T-helper 2 cell treated with Interferon-gamma antibody and Interleukin-4, amounts not matched to agents 5 μg/mL and 100 μg/mL, for 36 hours (primary cell): ENCODE results near the gene SH3PXD2A.

Experiments
- DNase-seq: peaks from one replicate; pipeline ENCODE4 v3.0.0; 2021; ENCODE audit warnings: low spot score
- H3K27ac Mint-ChIP-seq: one replicate; pipeline ENCODE4 v1.8.0; 2021; ENCODE audit warnings: mild to moderate bottlenecking, mixed read lengths
- H3K27me3 Mint-ChIP-seq: one replicate; pipeline ENCODE4 v1.8.0; 2021; ENCODE audit warnings: low read depth, mixed read lengths
- H3K36me3 Mint-ChIP-seq: one replicate; pipeline ENCODE4 v1.8.0; 2021; ENCODE audit warnings: low read depth, mixed read lengths
- H3K4me1 Mint-ChIP-seq: one replicate; pipeline ENCODE4 v1.8.0; 2021; ENCODE audit warnings: low read depth, mixed read lengths
- H3K4me3 Mint-ChIP-seq: one replicate; pipeline ENCODE4 v1.8.0; 2022; ENCODE audit warnings: mild to moderate bottlenecking, moderate library complexity, mixed read lengths
- H3K9me3 Mint-ChIP-seq: one replicate; pipeline ENCODE4 v1.8.0; 2021; ENCODE audit warnings: mixed read lengths

SH3PXD2A gene

DNA sequence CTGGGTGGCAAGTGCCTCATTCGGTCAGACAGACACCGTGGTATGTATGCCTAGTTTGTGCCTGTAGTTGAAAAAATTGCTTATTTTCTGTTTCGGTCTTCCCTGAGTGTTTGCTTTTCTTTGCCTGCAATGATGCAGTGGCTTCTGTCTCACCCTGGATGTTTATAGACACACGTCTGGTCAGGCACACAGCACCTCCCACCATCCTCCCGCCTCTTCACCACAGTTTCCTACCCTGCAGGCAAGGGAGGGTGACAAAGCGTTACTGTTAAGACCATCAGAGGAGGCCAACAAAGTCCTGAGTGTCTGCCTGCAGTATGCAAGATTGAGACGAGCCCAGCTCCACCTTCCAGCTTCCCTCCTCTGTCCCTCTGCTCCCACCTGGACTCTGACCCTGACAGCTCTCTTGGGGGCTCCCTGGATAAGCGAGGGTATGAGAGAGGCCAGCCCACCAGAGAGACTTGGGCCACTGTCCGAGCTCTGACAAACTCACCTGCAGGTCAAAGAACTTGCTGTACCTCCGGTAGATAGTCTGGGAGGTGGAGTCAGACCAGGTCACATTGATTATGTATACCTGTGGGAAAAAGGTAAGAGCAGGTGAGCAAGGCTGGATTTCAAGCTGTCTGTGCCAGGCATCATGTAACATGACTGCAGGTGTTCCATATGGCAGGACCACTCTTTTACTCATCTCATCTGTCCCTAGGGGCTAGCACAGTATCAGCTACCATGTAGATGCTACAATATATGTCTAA is 54.4 kb downstream of the SH3PXD2A start:
- Mint-ChIP-seq H3K36me3 (peaks cover 3% of the 10 kb centered on the region), H3K4me1 (peaks cover 38% of the 10 kb centered on the region), H3K4me3 (peak overlapping the region; percentile 60), H3K27me3 (peaks cover 13% of the 10 kb centered on the region), H3K9me3 (no peaks in the 10 kb centered on the region), H3K27ac (peak overlapping the region; percentile 76)
- DNase-seq, result peak; percentile 65

- Mint-ChIP-seq H3K27me3 (peaks cover 12% of the 10 kb centered on the region), H3K9me3 (no peaks in the 10 kb centered on the region), H3K4me3 (peak overlapping the region; percentile 60), H3K36me3 (peaks cover 3% of the 10 kb centered on the region), H3K4me1 (peaks cover 38% of the 10 kb centered on the region), H3K27ac (peak overlapping the region; percentile 76)
- no peak for DNase-seq
Observed at GRCh38 chr10:103800089-103800488, 55.3 kb downstream of the SH3PXD2A start.

DNA sequence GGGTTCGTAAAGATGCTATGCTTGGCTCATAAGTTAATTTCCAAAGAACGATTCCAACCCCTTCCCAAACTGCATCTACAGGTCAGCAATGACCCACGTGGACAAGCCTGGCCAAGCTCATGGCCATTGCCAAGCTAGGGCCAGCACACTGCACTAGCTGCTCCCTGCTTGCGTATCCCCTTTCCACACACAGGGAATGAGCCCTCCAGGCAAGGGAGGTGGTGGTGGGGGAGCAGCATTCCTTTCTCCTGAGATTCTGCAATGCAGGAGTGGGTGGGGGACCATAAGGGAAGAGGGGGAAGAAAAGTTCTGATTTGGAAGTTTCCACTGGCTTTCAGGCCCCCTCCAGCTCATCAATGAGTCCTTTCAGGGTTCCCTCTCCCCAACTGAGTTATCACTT is 56.0 kb downstream of the SH3PXD2A start:
- peak overlapping the region; percentile 42 for H3K27ac Mint-ChIP-seq
- peaks cover 12% of the 10 kb centered on the region for H3K27me3 Mint-ChIP-seq
- H3K9me3 Mint-ChIP-seq, result no peaks in the 10 kb centered on the region
- H3K36me3 Mint-ChIP-seq, result peaks cover 3% of the 10 kb centered on the region
- no peak for DNase-seq
- H3K4me3 Mint-ChIP-seq, result peak overlapping the region; percentile 8
- H3K4me1 Mint-ChIP-seq, result peaks cover 36% of the 10 kb centered on the region

DNA sequence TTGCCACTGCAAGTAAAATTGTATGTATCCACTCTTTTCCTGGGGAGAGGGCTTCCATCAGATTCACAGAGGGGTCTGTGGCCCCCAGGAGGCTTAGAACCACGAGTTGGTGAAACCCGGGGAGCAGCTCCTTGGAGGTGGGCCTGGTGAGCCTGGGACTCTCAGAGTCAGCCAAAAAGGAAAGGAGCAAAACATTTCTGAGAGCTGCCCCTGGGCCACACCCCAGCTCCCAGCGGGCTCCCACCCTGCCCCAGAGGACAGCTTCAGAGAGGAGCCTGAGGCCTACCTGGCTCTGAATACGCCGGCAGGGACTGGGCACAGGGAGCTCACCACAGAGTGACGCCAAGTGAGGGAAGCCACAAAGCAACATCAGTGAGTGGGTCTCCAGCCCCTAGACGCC is 56.9 kb downstream of the SH3PXD2A start:
- peaks cover 3% of the 10 kb centered on the region for H3K36me3 Mint-ChIP-seq
- H3K27me3 Mint-ChIP-seq, result peaks cover 11% of the 10 kb centered on the region
- H3K9me3 Mint-ChIP-seq, result no peaks in the 10 kb centered on the region
- no peak overlapping the region for H3K27ac Mint-ChIP-seq
- H3K4me1 Mint-ChIP-seq, result peaks cover 31% of the 10 kb centered on the region
- no peak for DNase-seq
- no peak overlapping the region for H3K4me3 Mint-ChIP-seq

GRCh38 chr10:103797857-103798256 is 57.5 kb downstream of the SH3PXD2A start:
- no peak for DNase-seq
- H3K9me3 Mint-ChIP-seq, result no peaks in the 10 kb centered on the region
- H3K27me3 Mint-ChIP-seq, result peaks cover 12% of the 10 kb centered on the region
- peaks cover 3% of the 10 kb centered on the region for H3K36me3 Mint-ChIP-seq
- peaks cover 26% of the 10 kb centered on the region for H3K4me1 Mint-ChIP-seq
- H3K27ac Mint-ChIP-seq, result no peak overlapping the region
- H3K4me3 Mint-ChIP-seq, result no peak overlapping the region

DNA sequence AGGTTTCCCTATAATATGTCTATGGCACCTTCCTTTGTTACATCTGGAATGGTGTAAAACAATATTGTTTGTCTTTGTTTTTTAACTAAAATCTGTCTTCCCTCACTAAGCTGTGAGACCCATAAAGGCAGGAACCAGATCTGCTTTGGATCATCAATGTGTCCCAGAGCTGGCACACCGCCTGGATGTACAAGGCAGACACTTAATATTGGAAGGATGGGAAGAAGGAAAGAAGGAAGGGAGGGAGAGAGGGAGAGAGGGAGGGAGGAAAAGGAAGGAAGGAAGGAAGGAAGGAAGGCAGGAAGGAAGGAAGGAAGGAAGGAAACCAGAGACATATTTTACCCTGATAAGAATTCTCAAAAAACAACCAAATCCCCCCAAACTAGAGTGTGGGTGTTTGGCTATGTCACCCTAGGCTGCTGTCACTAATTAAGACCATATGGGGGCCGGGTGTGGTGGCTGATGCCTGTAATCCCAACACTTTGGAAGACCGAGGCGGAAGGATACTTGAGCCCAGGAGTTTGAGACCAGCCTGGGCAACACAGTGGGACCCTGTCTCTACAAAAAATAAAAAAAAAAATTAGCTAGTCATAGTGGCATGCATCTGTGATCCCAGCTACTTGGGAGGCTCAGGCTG is 59.6 kb downstream of the SH3PXD2A start:
- no peaks in the 10 kb centered on the region for H3K9me3 Mint-ChIP-seq
- H3K27ac Mint-ChIP-seq, result no peak overlapping the region
- peaks cover 14% of the 10 kb centered on the region for H3K4me1 Mint-ChIP-seq
- peaks cover 9% of the 10 kb centered on the region for H3K27me3 Mint-ChIP-seq
- peaks cover under 1% of the 10 kb centered on the region for H3K36me3 Mint-ChIP-seq
- no peak overlapping the region for H3K4me3 Mint-ChIP-seq
- no peak for DNase-seq

GRCh38 chr10:103794996-103795395 is 60.4 kb downstream of the SH3PXD2A start:
- DNase-seq, result no peak
- H3K27ac Mint-ChIP-seq, result no peak overlapping the region
- H3K27me3 Mint-ChIP-seq, result peaks cover 9% of the 10 kb centered on the region
- peaks cover 6% of the 10 kb centered on the region for H3K4me1 Mint-ChIP-seq
- H3K9me3 Mint-ChIP-seq, result no peaks in the 10 kb centered on the region
- H3K4me3 Mint-ChIP-seq, result no peak overlapping the region
- H3K36me3 Mint-ChIP-seq, result no peaks in the 10 kb centered on the region

DNA sequence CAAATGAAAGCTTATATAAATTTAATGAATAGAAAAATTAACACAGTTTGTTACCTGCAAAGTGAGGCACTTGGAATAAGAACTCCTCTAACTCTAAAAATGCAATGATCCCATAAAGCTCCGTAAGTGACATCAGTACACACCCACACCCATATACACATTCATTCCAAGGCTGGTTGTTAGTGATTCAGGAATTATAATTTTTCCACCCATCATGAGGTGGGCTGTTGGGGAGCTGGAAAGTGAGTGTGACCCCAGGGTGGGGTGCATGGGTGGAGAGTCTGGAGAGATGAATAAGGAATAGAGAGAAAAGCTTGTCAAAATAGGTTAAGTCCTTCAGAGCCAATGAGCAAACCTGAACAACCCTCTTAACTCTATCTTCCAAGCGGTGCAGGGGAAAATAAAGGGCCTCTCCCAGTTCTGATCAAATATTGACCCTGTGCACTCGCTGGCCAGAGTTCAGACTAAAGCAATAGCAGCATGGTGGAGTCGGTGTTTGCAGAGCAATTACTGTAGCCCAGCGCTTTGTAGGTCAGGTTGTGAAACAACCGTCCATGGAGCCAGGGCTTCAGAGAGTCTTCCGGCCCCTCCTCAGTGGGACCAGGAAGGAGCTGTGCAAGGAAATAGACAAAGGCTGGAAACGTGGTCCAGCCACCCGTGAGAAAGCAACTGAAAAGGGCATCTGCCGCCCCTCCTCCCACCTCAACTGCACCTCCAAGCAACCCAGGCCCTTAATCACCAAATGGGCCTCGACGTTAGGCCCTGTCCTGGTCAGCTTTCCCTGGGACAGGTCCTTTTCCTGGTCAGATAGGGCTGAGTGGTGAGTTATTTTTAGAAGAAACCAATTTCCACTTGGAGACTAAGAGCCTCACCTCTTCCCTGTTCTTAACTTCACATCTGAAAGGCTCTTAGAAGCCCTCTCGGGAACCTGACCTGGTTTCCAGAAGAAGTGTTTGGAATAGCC is 61.2 kb downstream of the SH3PXD2A start:
- H3K4me3 Mint-ChIP-seq, result no peak overlapping the region
- no peaks in the 10 kb centered on the region for H3K9me3 Mint-ChIP-seq
- DNase-seq, result no peak
- peaks cover 9% of the 10 kb centered on the region for H3K27me3 Mint-ChIP-seq
- no peaks in the 10 kb centered on the region for H3K36me3 Mint-ChIP-seq
- H3K4me1 Mint-ChIP-seq, result peaks cover 8% of the 10 kb centered on the region
- no peak overlapping the region for H3K27ac Mint-ChIP-seq

DNA sequence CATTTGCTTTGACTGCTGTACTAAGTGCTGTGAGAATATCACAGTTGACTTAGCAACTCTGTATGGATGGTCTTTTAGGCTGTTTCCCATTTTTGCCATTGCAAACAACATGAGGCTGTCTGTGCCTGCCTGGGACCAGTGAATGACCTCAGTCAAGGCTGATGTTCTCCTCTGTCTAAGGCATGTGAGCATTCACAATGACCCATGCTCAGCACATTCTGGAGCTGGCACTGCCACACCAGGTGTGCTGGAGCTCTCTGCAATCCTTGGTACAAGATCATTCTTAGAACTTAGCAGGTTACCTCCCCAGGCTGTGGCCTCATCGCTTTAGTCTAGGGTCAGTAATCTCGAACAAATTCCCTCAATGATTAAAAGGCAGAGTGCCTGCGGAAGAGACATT is 61.9 kb downstream of the SH3PXD2A start:
- Mint-ChIP-seq H3K27me3 (peaks cover 9% of the 10 kb centered on the region), H3K4me3 (no peak overlapping the region), H3K4me1 (peaks cover 6% of the 10 kb centered on the region), H3K27ac (no peak overlapping the region), H3K9me3 (no peaks in the 10 kb centered on the region), H3K36me3 (no peaks in the 10 kb centered on the region)
- DNase-seq, result no peak

- H3K9me3 Mint-ChIP-seq, result no peaks in the 10 kb centered on the region
- H3K4me3 Mint-ChIP-seq, result no peak overlapping the region
- DNase-seq, result no peak
- H3K27ac Mint-ChIP-seq, result no peak overlapping the region
- peaks cover 6% of the 10 kb centered on the region for H3K4me1 Mint-ChIP-seq
- H3K27me3 Mint-ChIP-seq, result peaks cover 9% of the 10 kb centered on the region
- H3K36me3 Mint-ChIP-seq, result no peaks in the 10 kb centered on the region
Observed at GRCh38 chr10:103792547-103792946, 62.8 kb downstream of the SH3PXD2A start.

- H3K27ac Mint-ChIP-seq, result no peak overlapping the region
- H3K27me3 Mint-ChIP-seq, result peaks cover 9% of the 10 kb centered on the region
- H3K4me1 Mint-ChIP-seq, result peaks cover 6% of the 10 kb centered on the region
- DNase-seq, result no peak
- no peaks in the 10 kb centered on the region for H3K9me3 Mint-ChIP-seq
- no peaks in the 10 kb centered on the region for H3K36me3 Mint-ChIP-seq
- no peak overlapping the region for H3K4me3 Mint-ChIP-seq
Observed at GRCh38 chr10:103791858-103792257, 63.5 kb downstream of the SH3PXD2A start.

- no peak overlapping the region for H3K27ac Mint-ChIP-seq
- no peaks in the 10 kb centered on the region for H3K9me3 Mint-ChIP-seq
- no peaks in the 10 kb centered on the region for H3K36me3 Mint-ChIP-seq
- no peak for DNase-seq
- H3K27me3 Mint-ChIP-seq, result peaks cover 6% of the 10 kb centered on the region
- no peak overlapping the region for H3K4me3 Mint-ChIP-seq
- peaks cover 6% of the 10 kb centered on the region for H3K4me1 Mint-ChIP-seq
Observed at GRCh38 chr10:103791291-103791690, 64.1 kb downstream of the SH3PXD2A start.

- H3K4me1 Mint-ChIP-seq, result peaks cover 6% of the 10 kb centered on the region
- peaks cover 4% of the 10 kb centered on the region for H3K27me3 Mint-ChIP-seq
- no peak overlapping the region for H3K4me3 Mint-ChIP-seq
- no peak overlapping the region for H3K27ac Mint-ChIP-seq
- no peaks in the 10 kb centered on the region for H3K9me3 Mint-ChIP-seq
- H3K36me3 Mint-ChIP-seq, result no peaks in the 10 kb centered on the region
- DNase-seq, result no peak
Observed at GRCh38 chr10:103790580-103790979, 64.8 kb downstream of the SH3PXD2A start.

DNA sequence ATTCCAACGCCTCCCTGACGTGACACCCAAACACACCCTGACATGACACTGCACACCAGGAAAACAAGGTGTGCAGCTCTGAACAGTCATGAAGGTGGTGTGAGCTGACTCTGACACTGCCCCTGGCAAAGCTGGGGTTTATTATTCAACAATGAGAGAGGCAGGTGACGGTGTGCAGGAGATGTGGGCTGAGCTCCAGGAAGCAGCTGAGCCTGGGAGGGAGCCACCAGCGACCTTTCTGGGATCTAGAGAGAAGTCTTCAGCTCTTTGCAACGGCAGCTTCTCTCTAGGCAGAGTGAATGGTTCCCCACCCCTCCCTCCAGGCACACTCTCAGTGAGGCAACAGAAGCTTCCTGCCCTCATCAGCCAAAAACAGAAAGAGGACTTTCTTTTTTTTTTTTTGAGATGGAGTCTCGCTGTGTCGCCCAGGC is 65.6 kb downstream of the SH3PXD2A start:
- Mint-ChIP-seq H3K27me3 (peaks cover 5% of the 10 kb centered on the region), H3K9me3 (no peaks in the 10 kb centered on the region), H3K4me3 (no peak overlapping the region), H3K4me1 (peaks cover 6% of the 10 kb centered on the region), H3K27ac (no peak overlapping the region), H3K36me3 (no peaks in the 10 kb centered on the region)
- DNase-seq, result no peak
